Measurements from ENCODE around the gene COPB2.

Gene COPB2

GRCh38 chr3:139327861-139328260 is 61.6 kb downstream of the COPB2 start:
- no peak for DNase-seq (ENCODE audit: low read depth in 2 of 3, low spot score in 2 of 3)

- no peak for DNase-seq (ENCODE audit: low read depth in 2 of 3, low spot score in 2 of 3)
These were observed 62.2 kb downstream of the COPB2 start for GRCh38 chr3:139327231-139327630.

GRCh38 chr3:139326707-139327106 is 62.7 kb downstream of the COPB2 start:
- DNase-seq (ENCODE audit: low read depth in 2 of 3, low spot score in 2 of 3): no peak

- DNase-seq (ENCODE audit: low read depth in 2 of 3, low spot score in 2 of 3): no peak
These were observed 63.3 kb downstream of the COPB2 start for GRCh38 chr3:139326131-139326530.

GRCh38 chr3:139325551-139325950 is 63.9 kb downstream of the COPB2 start:
- no peak for DNase-seq (ENCODE audit: low read depth in 2 of 3, low spot score in 2 of 3)

- no peak for DNase-seq (ENCODE audit: low read depth in 2 of 3, low spot score in 2 of 3)
These were observed 65.0 kb downstream of the COPB2 start for GRCh38 chr3:139324456-139324855.

GRCh38 chr3:139323146-139323545 is 66.3 kb downstream of the COPB2 start:
- no peak for DNase-seq (ENCODE audit: low read depth in 2 of 3, low spot score in 2 of 3)

GRCh38 chr3:139322346-139322745 is 67.1 kb downstream of the COPB2 start:
- no peak for DNase-seq (ENCODE audit: low read depth in 2 of 3, low spot score in 2 of 3)

- no peak for DNase-seq (ENCODE audit: low read depth in 2 of 3, low spot score in 2 of 3)
These were observed 68.7 kb downstream of the COPB2 start for GRCh38 chr3:139320551-139321309.

- no peak for DNase-seq (ENCODE audit: low read depth in 2 of 3, low spot score in 2 of 3)
These were observed 69.7 kb downstream of the COPB2 start for GRCh38 chr3:139319428-139320402.

- DNase-seq (ENCODE audit: low read depth in 2 of 3, low spot score in 2 of 3): no peak
These were observed 70.6 kb downstream of the COPB2 start for GRCh38 chr3:139318826-139319225.

GRCh38 chr3:139318431-139318816 is 71.0 kb downstream of the COPB2 start:
- no peak for DNase-seq (ENCODE audit: low read depth in 2 of 3, low spot score in 2 of 3)

- no peak for DNase-seq (ENCODE audit: low read depth in 2 of 3, low spot score in 2 of 3)
These were observed 71.6 kb downstream of the COPB2 start for GRCh38 chr3:139317660-139318430.

- no peak for DNase-seq (ENCODE audit: low read depth in 2 of 3, low spot score in 2 of 3)
These were observed 72.2 kb downstream of the COPB2 start for GRCh38 chr3:139317215-139317614.

- DNase-seq (ENCODE audit: low read depth in 2 of 3, low spot score in 2 of 3): no peak
These were observed 75.5 kb downstream of the COPB2 start for GRCh38 chr3:139313921-139314320.

- DNase-seq (ENCODE audit: low read depth in 2 of 3, low spot score in 2 of 3): no peak
These were observed 76.5 kb downstream of the COPB2 start for GRCh38 chr3:139312959-139313358.

GRCh38 chr3:139312416-139312815 is 77.0 kb downstream of the COPB2 start:
- no peak for DNase-seq (ENCODE audit: low read depth in 2 of 3, low spot score in 2 of 3)

GRCh38 chr3:139311557-139311956 is 77.9 kb downstream of the COPB2 start:
- no peak for DNase-seq (ENCODE audit: low read depth in 2 of 3, low spot score in 2 of 3)

- DNase-seq (ENCODE audit: low read depth in 2 of 3, low spot score in 2 of 3): no peak
These were observed 78.9 kb downstream of the COPB2 start for GRCh38 chr3:139310474-139310933.

- DNase-seq (ENCODE audit: low read depth in 2 of 3, low spot score in 2 of 3): no peak
These were observed 79.6 kb downstream of the COPB2 start for GRCh38 chr3:139309880-139310279.

- no peak for DNase-seq (ENCODE audit: low read depth in 2 of 3, low spot score in 2 of 3)
These were observed 80.3 kb downstream of the COPB2 start for GRCh38 chr3:139309061-139309591.
